Measurements from ENCODE around the gene SLC9B1.
"Not testable (repeated sequence)": the region's sequence is repeated elsewhere in the genome, so short reads cannot be mapped to it uniquely, and the experiment has no call there.

Gene SLC9B1

DNA sequence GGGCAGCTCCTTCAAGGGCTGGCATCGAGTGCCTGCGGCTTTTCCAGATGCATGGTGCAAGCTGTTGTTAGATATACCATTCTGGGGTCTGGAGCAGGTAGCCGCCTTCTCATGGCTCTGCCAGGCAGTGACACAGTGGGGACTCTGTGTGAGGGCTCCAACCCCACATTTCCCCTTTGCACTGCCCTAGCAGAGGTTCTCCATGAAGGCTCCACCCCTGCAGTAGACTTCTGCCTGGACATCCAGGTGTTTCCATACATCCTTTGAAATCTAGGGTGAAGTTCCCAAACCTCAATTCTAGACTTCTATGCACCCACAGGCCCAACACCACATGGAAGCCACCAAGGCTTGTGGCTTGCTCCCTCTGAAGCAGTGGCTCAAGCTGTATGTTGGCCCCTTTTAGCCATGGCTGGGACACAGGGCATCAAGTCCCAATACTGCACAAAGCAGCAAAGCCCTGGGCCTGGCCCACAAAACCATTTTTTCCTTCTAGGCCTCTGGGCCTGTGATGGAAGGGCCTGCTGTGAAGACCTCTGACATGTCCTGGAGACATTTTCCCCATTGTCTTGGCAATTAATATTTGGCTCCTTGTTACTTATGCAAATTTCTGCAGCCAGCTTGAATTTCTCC is 141.9 kb downstream of the SLC9B1 start:
- DNase-seq, result not testable (repeated sequence)

DNA sequence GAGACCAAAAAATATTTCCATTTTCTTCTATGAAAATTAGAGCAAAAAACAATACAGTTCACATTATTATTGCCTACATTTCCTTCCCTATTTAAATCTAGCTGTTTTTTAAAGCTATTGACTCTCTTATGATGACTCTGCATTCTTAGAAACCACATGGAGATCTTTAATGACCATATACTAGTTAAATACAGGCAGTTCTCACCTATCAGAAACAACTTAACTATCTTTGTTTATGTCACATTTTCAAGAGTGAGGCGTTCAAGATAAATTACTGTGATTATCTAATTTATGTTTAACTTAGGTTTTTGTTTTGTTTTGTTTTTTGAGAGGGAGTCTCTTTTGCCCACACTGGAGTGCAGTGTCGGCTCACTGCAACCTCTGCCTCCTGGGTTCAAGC is 147.7 kb downstream of the SLC9B1 start:
- no peak for DNase-seq

DNA sequence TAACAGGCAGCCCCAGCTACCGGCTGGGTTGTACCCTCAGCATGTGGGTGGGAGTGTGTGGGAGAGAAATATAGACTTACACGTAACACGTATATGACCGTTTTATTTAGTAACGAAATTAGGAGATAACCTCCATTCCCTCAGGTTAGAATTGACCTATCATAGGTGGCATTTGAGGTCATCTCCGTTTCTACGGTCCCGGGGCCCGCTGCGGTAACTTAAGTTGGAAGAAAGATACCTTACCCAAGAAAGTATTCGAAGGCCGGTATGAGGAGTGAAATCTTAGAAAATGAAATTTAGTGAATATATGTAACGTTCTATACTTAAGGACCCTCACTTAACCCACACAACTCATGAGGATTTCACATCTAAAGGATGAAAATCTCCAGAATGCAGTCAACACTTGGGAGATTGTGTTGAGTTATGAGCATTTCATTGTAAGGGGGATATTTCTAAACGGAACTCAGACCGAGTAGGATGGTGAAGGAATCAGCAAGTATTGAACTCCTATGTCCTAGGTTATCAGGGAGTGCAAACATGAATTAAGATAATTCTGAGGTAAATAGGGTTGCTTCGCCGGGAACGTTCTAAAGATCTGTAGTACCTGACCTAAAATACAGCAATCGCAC is 149.8 kb downstream of the SLC9B1 start:
- peak; percentile 73 to 78 for DNase-seq

DNA sequence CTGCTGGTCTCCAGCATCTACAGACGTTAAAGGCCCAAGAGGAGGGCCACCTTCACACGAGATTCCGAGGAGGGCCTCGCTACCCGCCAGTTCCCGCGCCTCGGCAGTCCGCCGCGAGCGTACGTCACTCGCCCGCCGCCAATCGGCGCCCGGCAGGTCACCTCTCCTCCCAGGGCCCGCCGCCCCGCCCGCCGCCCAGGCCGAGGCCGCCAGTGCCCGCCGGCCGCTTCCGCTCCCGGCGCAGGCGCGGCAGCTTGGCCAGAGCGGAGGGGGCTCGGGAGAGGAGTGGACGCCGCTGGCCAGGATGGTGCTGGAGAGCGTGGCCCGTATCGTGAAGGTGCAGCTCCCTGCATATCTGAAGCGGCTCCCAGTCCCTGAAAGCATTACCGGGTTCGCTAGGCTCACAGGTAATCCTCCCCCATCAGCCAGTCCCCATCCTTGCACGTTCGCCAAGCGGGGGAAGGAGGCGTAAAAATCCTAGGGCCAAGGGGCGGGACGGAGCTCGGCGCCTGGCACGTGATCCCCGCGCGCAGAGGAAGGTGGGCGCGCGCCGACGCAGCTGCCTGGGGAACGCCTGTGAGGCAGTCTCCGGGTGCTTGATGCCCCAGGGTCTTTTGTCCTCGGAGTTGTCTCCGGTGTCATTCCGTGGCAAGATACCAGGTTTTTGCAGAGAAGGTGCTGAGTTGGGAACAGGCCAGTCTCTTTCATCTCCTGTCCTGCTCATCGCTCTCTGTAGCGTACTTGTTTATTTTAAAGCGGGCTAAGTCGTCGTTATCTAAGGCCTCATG is 150.5 kb downstream of the SLC9B1 start, which contains the start of gene CISD2:
TSS of gene CISD2 (plus strand) at position 212 of the 788 bp plus-strand sequence. CDS start at position 305, 93 bp downstream.
- peak; percentile 84 to 87 for DNase-seq

DNA sequence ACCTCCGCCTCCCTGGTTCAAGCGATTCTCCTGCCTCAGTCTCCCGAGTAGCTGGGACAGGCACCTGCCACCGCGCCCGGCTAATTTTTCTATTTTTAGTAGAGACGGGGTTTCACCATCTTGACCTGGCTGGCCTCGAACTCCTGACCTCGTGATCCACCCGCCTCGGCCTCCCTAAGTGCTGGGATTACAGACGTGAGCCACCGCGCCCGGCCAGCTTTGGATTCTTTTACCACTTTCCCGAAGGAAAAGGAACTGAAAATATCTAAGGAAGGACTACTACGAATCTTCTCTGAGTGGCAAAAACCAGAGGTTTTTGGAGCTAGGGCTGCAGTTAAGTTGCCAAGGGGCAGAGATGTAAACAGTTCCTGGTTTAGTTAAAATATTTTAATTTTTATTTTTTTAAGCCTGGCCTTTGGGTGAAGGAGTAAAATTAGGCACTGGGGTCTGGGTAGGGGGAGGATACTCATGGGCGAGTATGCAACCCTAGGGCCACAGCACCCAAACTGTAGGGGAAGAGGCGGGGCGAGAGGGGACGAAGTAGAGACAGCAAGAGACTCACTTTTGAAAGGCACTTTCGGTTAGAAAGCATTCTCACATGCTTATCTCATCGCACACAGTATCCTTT is 151.2 kb downstream of the SLC9B1 start:
- no peak for DNase-seq

DNA sequence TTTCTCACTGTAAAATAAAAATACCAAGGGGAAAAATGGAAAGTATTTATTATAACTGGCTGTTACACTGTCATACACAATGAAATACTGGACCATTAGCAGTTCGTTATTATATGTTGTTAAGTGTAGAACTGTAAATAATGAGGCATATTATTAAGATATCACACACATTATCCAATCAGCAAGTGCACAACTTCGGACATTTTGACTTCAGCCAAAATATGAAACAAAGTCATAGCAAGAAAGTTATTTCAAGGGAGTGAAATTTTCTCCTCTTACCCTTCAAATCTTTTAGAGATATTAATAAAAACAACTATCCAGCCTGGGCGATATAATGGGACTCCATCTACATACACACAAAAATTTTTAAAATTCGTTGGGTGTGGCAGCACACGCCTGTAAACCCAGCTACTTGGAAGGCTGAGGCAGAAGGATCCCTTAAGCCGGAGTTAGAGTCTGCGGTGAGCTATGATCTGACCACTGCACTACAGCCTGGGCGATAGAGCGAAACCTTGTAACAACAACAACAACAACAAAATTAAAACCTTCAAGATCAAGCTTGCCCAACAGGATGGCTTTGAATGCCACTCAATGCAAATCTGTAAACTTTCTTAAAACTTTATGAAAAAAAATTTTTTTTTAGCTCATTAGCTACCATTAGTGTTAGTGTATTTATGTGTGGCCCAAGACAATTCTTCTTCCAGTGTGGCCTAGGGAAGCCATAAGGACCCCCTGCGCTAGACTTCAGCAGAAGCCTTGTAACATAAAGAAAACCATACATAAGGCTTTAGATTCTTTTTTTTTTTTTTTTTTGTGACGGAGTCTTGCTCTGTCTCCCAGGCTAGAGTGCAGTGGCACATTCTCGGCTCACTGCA is 152.0 kb downstream of the SLC9B1 start:
- no peak for DNase-seq

DNA sequence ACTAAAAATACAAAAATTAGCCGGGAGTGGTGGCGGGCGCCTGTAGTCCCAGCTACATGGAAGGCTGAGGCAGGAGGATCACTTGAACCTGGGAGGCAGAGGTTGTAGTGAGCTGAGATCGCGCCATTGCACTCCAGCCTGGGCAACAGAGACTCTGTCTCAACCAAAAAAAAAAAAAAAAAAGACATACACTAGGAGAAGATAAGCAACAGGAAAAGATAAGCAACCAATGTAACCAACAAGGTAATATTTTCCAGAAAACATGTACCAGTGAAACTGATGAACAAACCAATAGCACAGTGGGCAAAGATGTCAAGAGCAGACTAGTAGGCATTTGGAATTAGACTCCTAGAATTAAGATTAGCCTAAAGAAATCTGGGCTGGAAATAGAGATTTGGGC is 154.2 kb downstream of the SLC9B1 start:
- DNase-seq, result not testable (repeated sequence)

DNA sequence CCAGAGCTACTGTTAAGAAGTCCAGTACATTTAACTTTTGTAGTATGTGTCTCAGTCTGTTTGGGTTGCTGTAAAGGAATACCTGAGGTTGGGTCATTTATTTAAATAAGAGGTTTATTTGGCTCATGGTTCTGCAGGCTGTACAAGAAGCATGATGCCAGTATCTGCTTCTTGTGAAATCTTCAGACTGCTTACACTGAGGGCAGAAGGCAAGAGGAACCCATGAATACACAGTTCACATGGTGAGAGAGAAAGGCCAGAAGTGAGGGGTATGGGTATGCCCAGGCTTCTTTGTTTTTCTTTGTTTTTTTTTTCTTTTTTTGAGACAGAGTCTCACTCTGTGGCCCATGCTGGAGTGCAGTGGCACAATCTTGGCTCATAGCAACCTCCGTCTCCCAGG is 156.8 kb downstream of the SLC9B1 start:
- no peak for DNase-seq

DNA sequence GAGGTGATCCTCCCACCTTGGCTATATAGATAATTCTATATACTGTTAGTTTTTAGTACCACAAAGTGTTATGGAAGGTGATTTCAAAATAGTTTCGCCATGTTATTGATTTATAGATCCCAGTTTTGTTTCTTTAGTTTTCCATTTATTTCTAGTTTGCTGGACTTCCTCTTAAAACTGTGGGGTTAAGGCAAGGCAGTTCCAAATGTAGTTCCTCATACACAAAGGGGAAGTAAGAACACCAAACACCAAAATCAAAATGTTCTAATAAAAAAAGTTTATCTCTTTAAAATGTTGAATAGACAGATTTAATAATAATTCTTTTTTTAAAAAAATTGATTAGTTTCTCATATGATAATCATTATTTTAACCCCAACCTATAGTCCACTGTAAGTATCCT is 157.5 kb downstream of the SLC9B1 start:
- no peak for DNase-seq

DNA sequence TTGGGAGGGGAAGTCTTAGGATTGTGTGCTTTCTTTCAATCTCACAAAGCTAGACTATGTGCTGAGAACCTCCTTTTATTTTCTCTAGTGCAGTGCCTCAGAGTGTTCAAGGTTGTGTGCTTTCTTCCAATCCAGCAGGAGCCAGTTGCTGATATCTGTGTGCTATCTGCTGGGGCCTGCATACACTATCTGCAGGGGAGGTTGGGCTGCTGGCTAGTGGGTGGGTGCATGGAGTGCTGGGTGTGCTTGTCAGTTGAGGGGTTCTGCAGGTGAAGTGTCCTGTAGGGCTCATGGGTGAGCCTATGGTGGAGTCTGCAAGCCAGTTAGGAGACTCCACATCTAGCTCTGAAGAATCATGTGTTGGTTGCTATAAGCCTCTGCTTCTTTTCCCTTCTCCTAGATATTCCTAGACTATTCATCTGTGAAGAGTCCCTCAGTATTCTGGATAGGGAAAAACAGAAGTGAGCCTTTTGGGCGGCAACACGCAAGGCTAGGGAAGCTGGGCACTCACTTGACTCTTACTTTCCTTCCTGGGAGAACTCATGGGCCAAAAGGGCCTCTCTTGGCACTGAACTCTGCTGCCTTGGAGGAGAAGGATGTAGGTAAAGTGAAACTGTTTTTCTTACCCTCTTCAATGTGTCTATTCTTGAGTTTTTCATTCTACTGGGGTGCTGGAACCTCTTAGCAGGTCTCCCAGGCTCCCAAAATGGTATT is 158.7 kb downstream of the SLC9B1 start:
- no peak for DNase-seq

DNA sequence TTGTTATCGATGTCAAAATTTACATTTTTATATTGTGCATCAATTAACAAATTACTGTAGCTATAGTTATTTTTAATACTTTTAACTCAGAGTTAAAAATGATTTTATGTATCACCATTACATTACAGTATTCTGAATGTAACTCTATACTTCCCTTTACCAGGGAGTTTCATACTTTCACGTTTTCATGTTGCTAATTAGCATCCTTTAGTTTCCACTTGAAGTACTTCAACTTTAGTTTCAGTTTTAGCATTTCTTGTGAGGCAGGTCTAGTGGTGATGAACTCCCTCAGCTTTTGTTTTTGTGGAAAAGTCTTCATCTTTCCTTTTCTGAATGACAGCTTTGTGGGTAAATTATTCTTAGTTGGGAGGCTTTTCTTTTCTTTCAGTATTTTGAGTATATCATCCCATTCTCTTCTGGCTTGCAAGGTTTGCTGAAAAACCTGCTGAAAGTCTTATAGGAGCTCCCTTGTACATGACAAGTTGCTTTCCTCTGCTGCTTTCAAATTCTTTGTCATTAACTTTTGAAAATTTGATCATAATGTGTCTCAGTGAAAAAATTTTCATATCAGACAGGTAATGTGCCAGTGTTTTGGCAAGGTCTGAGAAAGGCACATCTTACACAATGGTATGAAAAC is 160.6 kb downstream of the SLC9B1 start:
- DNase-seq, result no peak

Measured in activated CD4-positive, alpha-beta T cell treated with anti-CD3 and anti-CD28 coated beads for 4 hours (primary cell).